Esophagus squamous epithelium (tissue), 4 donors: ENCODE measurements around the gene NHSL1.

ENCODE experiments used
- POLR2A ChIP-seq, 4 donors: fragments of 450-650 bp; IDR thresholded peaks; one replicate each; pipeline ENCODE4 v1.6.1; 2017; ENCODE audit warnings: antibody characterized with exemption in 4 of 4, mild to moderate bottlenecking in 4 of 4, moderate library complexity in 3 of 4
- TF ChIP-seq, protein P1 (sequence below), 6 experiments: fragments of 450-650 bp in 4 of 6; fragments of 200-600 bp in 2 of 6; sonication (generic) in 2 of 6; IDR thresholded peaks; one replicate each; pipeline ENCODE4 v1.5.1; 2016 to 2019; ENCODE audit warnings: antibody characterized with exemption in 6 of 6, mild to moderate bottlenecking in 4 of 6, moderate library complexity in 4 of 6

DNA sequence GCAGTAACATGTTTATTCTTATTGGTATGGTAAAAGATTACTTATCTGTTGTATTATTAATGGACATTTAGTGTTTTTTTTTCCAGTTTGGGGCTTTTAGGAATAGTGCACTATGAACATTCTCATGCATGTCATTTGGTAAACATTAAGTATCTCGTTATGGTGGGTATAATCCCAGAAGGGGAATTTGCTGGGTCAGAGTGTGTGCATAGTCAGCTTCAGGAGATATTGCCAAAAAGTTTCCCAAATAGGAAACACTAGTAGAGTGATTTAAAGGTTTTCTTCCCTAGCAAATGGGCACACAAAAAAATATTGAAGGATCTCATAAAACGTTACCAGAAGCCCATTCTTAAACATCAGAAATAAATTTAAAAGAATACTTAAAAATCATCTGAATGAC lies 25.2 kb upstream of the NHSL1 start:
- TF ChIP-seq, protein P1, sequence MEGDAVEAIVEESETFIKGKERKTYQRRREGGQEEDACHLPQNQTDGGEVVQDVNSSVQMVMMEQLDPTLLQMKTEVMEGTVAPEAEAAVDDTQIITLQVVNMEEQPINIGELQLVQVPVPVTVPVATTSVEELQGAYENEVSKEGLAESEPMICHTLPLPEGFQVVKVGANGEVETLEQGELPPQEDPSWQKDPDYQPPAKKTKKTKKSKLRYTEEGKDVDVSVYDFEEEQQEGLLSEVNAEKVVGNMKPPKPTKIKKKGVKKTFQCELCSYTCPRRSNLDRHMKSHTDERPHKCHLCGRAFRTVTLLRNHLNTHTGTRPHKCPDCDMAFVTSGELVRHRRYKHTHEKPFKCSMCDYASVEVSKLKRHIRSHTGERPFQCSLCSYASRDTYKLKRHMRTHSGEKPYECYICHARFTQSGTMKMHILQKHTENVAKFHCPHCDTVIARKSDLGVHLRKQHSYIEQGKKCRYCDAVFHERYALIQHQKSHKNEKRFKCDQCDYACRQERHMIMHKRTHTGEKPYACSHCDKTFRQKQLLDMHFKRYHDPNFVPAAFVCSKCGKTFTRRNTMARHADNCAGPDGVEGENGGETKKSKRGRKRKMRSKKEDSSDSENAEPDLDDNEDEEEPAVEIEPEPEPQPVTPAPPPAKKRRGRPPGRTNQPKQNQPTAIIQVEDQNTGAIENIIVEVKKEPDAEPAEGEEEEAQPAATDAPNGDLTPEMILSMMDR (IDR thresholded peaks at IDR 0.05) = no peak
- TF ChIP-seq POLR2A (IDR thresholded peaks at IDR 0.05) = no peak
